Activated CD4-positive, alpha-beta T cell treated with anti-CD3 and anti-CD28 coated beads, Interleukin-2, amount 10 ng/mL, durations not matched to agents 7 days and 5 days (primary cell): ENCODE measurements around the gene ZBTB6. TPM values are rescaled to one million over a fixed set of nuclear protein-coding genes. Genes with fewer than 3 reads are reported as not detected.

Experiments
- CTCF ChIA-PET: fragments of 350-600 bp; sonication (Branson Sonifier 250); formaldehyde crosslinking; loops from one replicate; lab custom pipeline; 2021; ENCODE audit warnings: antibody characterized with exemption; lab: Charles Lee
- POLR2A ChIA-PET: fragments of 350-600 bp; sonication (Branson Sonifier 250); formaldehyde crosslinking; loops from one replicate; lab custom pipeline; 2021; ENCODE audit warnings: antibody characterized with exemption; lab: Charles Lee
- DNase-seq: peaks from one replicate; pipeline ENCODE4 v3.0.0-alpha.2; 2020
- H3K27ac Mint-ChIP-seq: one replicate; pipeline ENCODE4 v1.8.0; 2021; ENCODE audit warnings: mild to moderate bottlenecking, moderate library complexity, mixed read lengths
- H3K27me3 Mint-ChIP-seq: one replicate; pipeline ENCODE4 v1.8.0; 2021; ENCODE audit warnings: mixed read lengths
- H3K36me3 Mint-ChIP-seq: one replicate; pipeline ENCODE4 v1.8.0; 2021; ENCODE audit warnings: low read depth, mixed read lengths
- H3K4me1 Mint-ChIP-seq: one replicate; pipeline ENCODE4 v1.8.0; 2021; ENCODE audit warnings: mixed read lengths
- H3K4me3 Mint-ChIP-seq: one replicate; pipeline ENCODE4 v1.8.0; 2021; ENCODE audit warnings: mild to moderate bottlenecking, moderate library complexity, mixed read lengths
- H3K9me3 Mint-ChIP-seq: one replicate; pipeline ENCODE4 v1.8.0; 2021; ENCODE audit warnings: mixed read lengths
- total RNA-seq, 2 experiments: library from RNA; stranded (reverse); gene quantifications; one replicate each; pipeline ENCODE4 v1.2.3, GENCODE V29; 2021

The ZBTB6 gene
- total RNA-seq, 2 experiments from 2014 or later, result 11.8 to 12.2 TPM

DNA sequence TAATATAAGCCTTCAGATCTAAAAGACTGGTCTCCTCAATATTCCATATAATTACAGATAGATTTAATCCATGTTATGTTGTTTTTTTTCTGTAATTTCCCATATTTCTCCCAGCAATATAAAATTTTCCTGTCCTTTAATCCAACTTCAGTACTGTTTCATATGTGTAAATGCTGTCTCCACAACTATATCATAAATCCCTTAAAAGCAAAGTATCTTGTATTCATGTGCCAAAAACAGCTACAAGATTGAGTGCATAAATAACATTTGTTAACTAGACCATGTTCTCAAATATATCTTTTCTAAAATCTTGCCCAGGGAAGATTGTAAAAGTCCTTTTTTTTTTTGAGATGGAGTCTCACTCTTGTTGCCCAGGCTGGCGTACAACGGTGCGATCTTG, 49.7 kb downstream of the ZBTB6 start:
- Mint-ChIP-seq H3K4me3 (no peak overlapping the region), H3K4me1 (peaks cover 2% of the 10 kb centered on the region)
- CTCF ChIA-PET, result interaction anchor here (0.6 to 1.0 kb wide), 4 partner anchors 20 to 41 kb away, joined by 3 to 4 read pairs (median 3); no protein-coding TSS in a partner anchor

DNA sequence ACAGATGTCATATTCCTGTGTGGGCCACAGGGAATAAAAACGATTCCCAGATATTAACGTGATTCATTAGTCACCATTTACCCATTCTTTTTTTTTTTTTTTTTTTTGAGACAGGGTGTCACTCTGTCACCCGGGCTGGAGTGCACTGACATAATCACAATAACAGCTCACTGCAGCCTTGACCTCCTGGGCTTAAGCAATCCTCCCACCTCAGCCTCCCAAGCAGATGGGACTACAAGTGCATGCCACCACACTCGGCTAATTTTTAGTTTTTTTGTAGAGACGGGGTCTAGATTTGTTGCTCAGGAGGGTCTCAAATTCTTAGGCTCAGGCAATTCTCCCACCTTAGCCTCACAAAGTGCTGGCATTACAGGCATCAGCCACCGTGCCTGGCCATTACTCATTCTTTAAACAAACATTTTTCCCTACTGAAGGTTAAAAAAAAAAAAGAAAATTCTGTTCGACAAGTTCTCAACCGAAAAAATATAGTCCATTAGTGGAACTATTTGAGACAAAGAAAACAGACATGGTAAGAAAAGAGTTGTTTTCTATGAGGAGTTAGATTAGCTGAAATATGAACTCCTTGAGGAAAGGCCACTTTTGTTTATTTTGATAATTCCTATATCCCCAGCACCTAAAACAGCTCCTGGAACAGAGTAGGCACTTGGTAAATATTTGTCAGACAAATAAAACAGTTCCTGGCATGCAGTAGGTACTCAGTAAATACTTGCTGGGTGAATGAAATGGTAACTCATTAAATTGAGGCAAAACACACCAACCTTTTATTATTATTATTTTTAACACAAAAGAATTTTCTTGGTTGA, 52.6 kb downstream of the ZBTB6 start:
- Mint-ChIP-seq H3K4me1 (peaks cover 2% of the 10 kb centered on the region), H3K36me3 (peaks cover 56% of the 10 kb centered on the region), H3K27me3 (no peaks in the 10 kb centered on the region), H3K4me3 (no peak overlapping the region), H3K27ac (no peak overlapping the region), H3K9me3 (no peaks in the 10 kb centered on the region)
- DNase-seq, result no peak
- CTCF ChIA-PET, result interaction anchor here (0.7 to 0.9 kb wide), 4 partner anchors 21 to 517 kb away, joined by 3 to 5 read pairs (median 4); no protein-coding TSS in a partner anchor
- POLR2A ChIA-PET, result no interaction called here

More for the DNA sequence above, 49.7 kb downstream of the ZBTB6 start:
- DNase-seq, result no peak
- no peaks in the 10 kb centered on the region for H3K27me3 Mint-ChIP-seq
- no peaks in the 10 kb centered on the region for H3K9me3 Mint-ChIP-seq
- peaks cover 44% of the 10 kb centered on the region for H3K36me3 Mint-ChIP-seq
- POLR2A ChIA-PET, result no interaction called here
- H3K27ac Mint-ChIP-seq, result no peak overlapping the region

Other genes starting within 250 kb of the ZBTB6 start
- not detected for gene OR1L3, start 238.2 kb downstream of the ZBTB6 start, total RNA-seq
- gene OR1L4, start 189.3 kb downstream of the ZBTB6 start, total RNA-seq, result not detected
- gene OR1L6, start 171.0 kb downstream of the ZBTB6 start, total RNA-seq, result not detected
- not detected for gene OR5C1, start 124.4 kb downstream of the ZBTB6 start, total RNA-seq
- gene OR1K1, start 113.2 kb downstream of the ZBTB6 start, total RNA-seq, result not detected
- 10 to 100 TPM; 22.4 to 25.2 TPM for gene PDCL, start 84.7 kb downstream of the ZBTB6 start, total RNA-seq
- gene RC3H2, start 8.0 kb downstream of the ZBTB6 start, total RNA-seq, result 10 to 100 TPM; 44.1 to 46.8 TPM
- 1 to 10 TPM; 7.3 to 9.6 TPM for gene ZBTB26, start 18.2 kb upstream of the ZBTB6 start, total RNA-seq
- 10 to 100 TPM; 28.4 to 32.9 TPM for gene RABGAP1, start 27.7 kb upstream of the ZBTB6 start, total RNA-seq
- 1 to 10 TPM in 1 of 2 experiments, under 1 TPM in 1; 0.94 to 1.3 TPM for gene GPR21, start 120.3 kb upstream of the ZBTB6 start, total RNA-seq